CD4-positive, alpha-beta T cell (primary cell): ENCODE results near the gene FSCN2. TPM values are rescaled to one million over a fixed set of nuclear protein-coding genes. Genes with fewer than 3 reads are reported as not detected.

Source experiments
- ATAC-seq: fragments of 200-7000 bp; cut with Tn5 transposase; one replicate; pipeline ENCODE4 v1.10.0; 2022; ENCODE audit warnings: mild to moderate bottlenecking; ENCODE audit not compliant: poor library complexity
- CTCF ChIA-PET: fragments of 350-600 bp; sonication (Branson Sonifier 250); formaldehyde crosslinking; loops from one replicate; lab custom pipeline; 2021; ENCODE audit warnings: antibody characterized with exemption, inconsistent platforms; lab: Charles Lee
- POLR2A ChIA-PET: fragments of 350-600 bp; sonication (Branson Sonifier 250); formaldehyde crosslinking; loops from one replicate; lab custom pipeline; 2021; ENCODE audit warnings: antibody characterized with exemption, inconsistent platforms; lab: Charles Lee
- DNase-seq, 14 experiments: peaks; one replicate each; pipeline ENCODE4 v3.0.0-alpha.2; 2013 to 2020; ENCODE audit warnings: mixed read lengths in 2 of 14
- H3K27ac ChIP-seq, 2 donors: one replicate each; pipeline versions ENCODE4 v1.5.1 to v1.7.0; 2013; ENCODE audit warnings: low read length in 2 of 2, low read depth in 1 of 2, mild to moderate bottlenecking in 1 of 2
- H3K27me3 ChIP-seq, 2 experiments: 1 replicate in 1 of 2; 2 replicates in 1 of 2; pipeline versions ENCODE4 v1.6.1 to v1.7.0; 2013; ENCODE audit warnings: low read length in 2 of 2, control low read depth in 1 of 2, mild to moderate bottlenecking in 1 of 2, moderate library complexity in 1 of 2; ENCODE audit not compliant: insufficient read depth in 2 of 2, control insufficient read depth in 1 of 2
- H3K36me3 ChIP-seq: one replicate; pipeline ENCODE4 v1.6.1; 2013; ENCODE audit warnings: low read length, control low read depth; ENCODE audit not compliant: insufficient read depth
- H3K4me1 ChIP-seq: one replicate; pipeline ENCODE4 v1.6.1; 2013; ENCODE audit warnings: low read length, control low read depth; ENCODE audit not compliant: insufficient read depth
- H3K4me3 ChIP-seq: one replicate; pipeline ENCODE4 v1.5.1; 2013; ENCODE audit warnings: mild to moderate bottlenecking, low read length, moderate library complexity
- H3K9me3 ChIP-seq, 2 experiments: 1 replicate in 1 of 2; 2 replicates in 1 of 2; pipeline versions ENCODE4 v1.6.1 to v1.7.0; 2013; ENCODE audit warnings: low read length in 2 of 2, mild to moderate bottlenecking in 2 of 2, control low read depth in 1 of 2, moderate library complexity in 1 of 2; ENCODE audit not compliant: control insufficient read depth in 1 of 2, insufficient read depth in 1 of 2
- H3K27ac Mint-ChIP-seq: one replicate; pipeline ENCODE4 v1.8.0; 2020; ENCODE audit warnings: mixed read lengths
- H3K27me3 Mint-ChIP-seq: one replicate; pipeline ENCODE4 v1.8.0; 2021; ENCODE audit warnings: mixed read lengths
- H3K36me3 Mint-ChIP-seq: one replicate; pipeline ENCODE4 v1.8.0; 2021; ENCODE audit warnings: low read depth, mixed read lengths
- H3K4me1 Mint-ChIP-seq: one replicate; pipeline ENCODE4 v1.8.0; 2021; ENCODE audit warnings: low read depth, mixed read lengths
- H3K4me3 Mint-ChIP-seq: one replicate; pipeline ENCODE4 v1.8.0; 2020; ENCODE audit warnings: mild to moderate bottlenecking, mixed read lengths
- H3K9me3 Mint-ChIP-seq: one replicate; pipeline ENCODE4 v1.8.0; 2020; ENCODE audit warnings: mixed read lengths
- intact Hi-C, 2 experiments: fragments of 100-400 bp; cut with DNase I in 1 of 2; cut with micrococcal nuclease in 1 of 2; formaldehyde crosslinking; loops; one replicate each; pipeline versions ENCODE4 v1.15.1 to v1.9.0; 2023 to 2025; cut with DNase I, micrococcal nuclease
- total RNA-seq, 174 experiments: library from RNA in 2 of 174; stranded (reverse) in 2 of 174; gene quantifications; one replicate each; pipeline ENCODE4 v1.2.3 and lab custom pipeline; 2021 to 2026
- TF ChIP-seq, protein P1 (sequence below): fragments of 200-600 bp; IDR thresholded peaks from one replicate; pipeline ENCODE4 v1.8.0; 2022; ENCODE audit warnings: antibody characterized with exemption, mild to moderate bottlenecking

FSCN2 gene
- total RNA-seq, 2 experiments from 2014 or later = 1.0 to 1.1 TPM

DNA sequence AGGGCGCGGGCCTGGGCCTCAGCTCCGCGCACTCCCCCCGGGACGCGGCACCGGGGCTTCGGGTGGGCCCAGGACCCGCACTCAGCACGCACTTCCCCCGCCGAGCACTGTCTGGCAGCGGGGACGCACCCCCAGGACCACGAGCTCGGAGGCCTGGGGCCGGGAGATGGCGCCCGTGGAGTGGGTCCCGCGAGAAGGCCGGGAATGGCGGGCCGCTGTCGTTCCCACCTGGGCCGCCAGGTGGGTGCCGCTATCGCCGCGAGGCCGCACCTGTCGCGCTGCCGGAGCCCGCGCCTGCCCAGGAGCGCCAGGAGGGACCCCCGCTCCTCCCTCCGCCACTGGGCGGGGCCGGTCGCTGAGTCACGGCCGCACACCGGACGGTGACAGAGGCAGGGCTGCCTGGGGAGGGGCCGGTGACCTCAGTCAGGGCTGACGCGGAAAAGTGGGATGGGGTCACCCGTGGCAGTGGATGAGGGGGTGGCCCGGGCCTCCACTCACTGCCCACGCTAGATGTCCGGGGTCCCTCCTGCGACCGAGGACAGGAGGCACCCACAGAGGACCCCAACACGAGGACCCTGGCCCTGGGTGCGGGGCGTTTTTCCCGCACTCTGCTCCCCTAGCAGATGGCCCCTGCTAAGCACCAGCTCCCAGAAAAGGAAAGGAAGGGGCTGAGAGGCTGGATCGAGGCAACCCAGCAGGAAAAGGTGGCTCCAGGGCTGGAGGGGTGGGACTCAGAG, 8.7 kb upstream of the FSCN2 start:
- CTCF ChIA-PET = interaction anchor here (0.7 to 2.2 kb wide), 15 partner anchors 8 to 231 kb away, joined by 3 to 24 read pairs (median 5); partner anchors contain the start of gene FAAP100
- Histone ChIP-seq H3K4me1 (peaks cover 47% of the 10 kb centered on the region), H3K27ac (no peak overlapping the region), H3K4me3 (peak overlapping the region; percentile 48), H3K27me3 (peaks cover 8 to 14% of the 10 kb centered on the region in 2 experiments), H3K9me3 (peaks cover 0 to 8% of the 10 kb centered on the region in 2 experiments), H3K36me3 (no peaks in the 10 kb centered on the region)
- peaks cover 24% of the 10 kb centered on the region for H3K4me1 Mint-ChIP-seq
- H3K27ac Mint-ChIP-seq = no peak overlapping the region
- no peaks in the 10 kb centered on the region for H3K27me3 Mint-ChIP-seq
- ATAC-seq (peak; percentile 78), DNase-seq (peak; percentile 54 to 90 (median 68))
- POLR2A ChIA-PET = interaction anchor here (0.6 to 2.7 kb wide), 6 partner anchors 10 to 280 kb away, joined by 3 to 27 read pairs (median 4); partner anchors contain the start of genes FAAP100 and NDUFAF8
- TF ChIP-seq, protein P1, sequence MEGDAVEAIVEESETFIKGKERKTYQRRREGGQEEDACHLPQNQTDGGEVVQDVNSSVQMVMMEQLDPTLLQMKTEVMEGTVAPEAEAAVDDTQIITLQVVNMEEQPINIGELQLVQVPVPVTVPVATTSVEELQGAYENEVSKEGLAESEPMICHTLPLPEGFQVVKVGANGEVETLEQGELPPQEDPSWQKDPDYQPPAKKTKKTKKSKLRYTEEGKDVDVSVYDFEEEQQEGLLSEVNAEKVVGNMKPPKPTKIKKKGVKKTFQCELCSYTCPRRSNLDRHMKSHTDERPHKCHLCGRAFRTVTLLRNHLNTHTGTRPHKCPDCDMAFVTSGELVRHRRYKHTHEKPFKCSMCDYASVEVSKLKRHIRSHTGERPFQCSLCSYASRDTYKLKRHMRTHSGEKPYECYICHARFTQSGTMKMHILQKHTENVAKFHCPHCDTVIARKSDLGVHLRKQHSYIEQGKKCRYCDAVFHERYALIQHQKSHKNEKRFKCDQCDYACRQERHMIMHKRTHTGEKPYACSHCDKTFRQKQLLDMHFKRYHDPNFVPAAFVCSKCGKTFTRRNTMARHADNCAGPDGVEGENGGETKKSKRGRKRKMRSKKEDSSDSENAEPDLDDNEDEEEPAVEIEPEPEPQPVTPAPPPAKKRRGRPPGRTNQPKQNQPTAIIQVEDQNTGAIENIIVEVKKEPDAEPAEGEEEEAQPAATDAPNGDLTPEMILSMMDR = peak; percentile 89
- no peak overlapping the region for H3K4me3 Mint-ChIP-seq
- intact Hi-C loops = loop anchor here (1.0 to 10.0 kb wide), 7 partner anchors 32 to 1255 kb away; partner anchors contain the start of genes FAAP100 (in 1 of the 2), P4HB (in 1 of the 2), RNF213 (in 1 of the 2) and SLC38A10 (in 1 of the 2)
- no peaks in the 10 kb centered on the region for H3K9me3 Mint-ChIP-seq
- no peaks in the 10 kb centered on the region for H3K36me3 Mint-ChIP-seq

DNA sequence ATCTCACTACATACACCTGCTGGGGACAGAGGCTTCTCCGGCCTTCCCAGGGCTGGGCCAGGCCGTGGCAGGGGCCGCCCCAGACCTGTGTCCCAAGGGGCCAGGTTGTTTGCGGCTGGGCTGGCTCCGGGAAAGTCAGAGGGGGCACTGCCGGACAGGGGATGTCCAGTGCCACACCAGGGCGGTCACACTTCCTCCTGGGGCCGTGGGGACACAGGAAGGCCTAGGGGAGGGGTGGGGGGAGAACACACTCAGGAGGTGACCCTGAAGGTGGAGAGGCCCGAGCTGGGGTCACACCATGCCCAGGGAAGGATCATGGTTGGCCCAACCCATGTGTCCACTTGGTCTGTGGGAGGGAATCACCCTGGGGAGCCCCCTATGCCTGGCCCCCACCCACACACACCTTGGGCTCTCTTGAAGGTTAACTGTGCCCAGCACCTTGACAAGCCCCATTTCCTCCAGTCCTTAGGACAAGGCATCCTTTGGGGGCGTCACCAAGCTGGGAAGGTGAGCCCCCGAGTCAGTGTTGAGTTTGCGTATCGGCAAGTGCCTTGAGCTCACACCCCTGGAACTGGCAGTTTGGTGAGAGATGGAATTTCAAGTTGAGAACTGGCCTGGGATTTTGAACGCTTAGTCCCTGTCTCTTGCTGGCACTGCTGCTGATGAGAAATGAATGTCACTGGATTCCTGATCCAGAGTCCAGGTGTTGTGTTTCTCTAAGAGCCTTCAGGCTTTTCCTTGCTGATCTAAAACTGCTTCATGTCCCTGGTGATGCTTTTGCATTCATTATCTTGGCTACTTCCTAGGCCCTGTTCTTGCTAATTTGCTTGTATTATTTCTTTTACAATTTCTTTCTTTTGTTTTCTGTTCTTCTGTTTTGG, 7.9 kb upstream of the FSCN2 start:
- peaks cover 10 to 15% of the 10 kb centered on the region in 2 experiments for H3K27me3 ChIP-seq
- peak overlapping the region; percentile 47 for H3K27ac Mint-ChIP-seq
- H3K9me3 Mint-ChIP-seq = no peaks in the 10 kb centered on the region
- H3K36me3 ChIP-seq = no peaks in the 10 kb centered on the region
- H3K4me3 Mint-ChIP-seq = peak overlapping the region; percentile 46
- TF ChIP-seq, protein P1 = no peak
- H3K9me3 ChIP-seq = peaks cover 0 to 8% of the 10 kb centered on the region in 2 experiments
- no peaks in the 10 kb centered on the region for H3K36me3 Mint-ChIP-seq
- CTCF ChIA-PET = interaction anchor here (1.0 to 2.2 kb wide), 3 partner anchors 29 to 81 kb away, joined by 5 to 24 read pairs (median 18); partner anchors contain the start of gene FAAP100
- peak overlapping the region; percentile 48 for H3K4me3 ChIP-seq
- DNase-seq (no peak), ATAC-seq (no peak)
- peaks cover 44% of the 10 kb centered on the region for H3K4me1 ChIP-seq
- no peaks in the 10 kb centered on the region for H3K27me3 Mint-ChIP-seq
- POLR2A ChIA-PET = interaction anchor here (2.6 to 2.7 kb wide), 2 partner anchors 11 to 32 kb away, joined by 15 to 27 read pairs; partner anchors contain the start of gene FAAP100
- H3K27ac ChIP-seq = no peak overlapping the region
- intact Hi-C loops = loop anchor here in 1 of 2 experiments (1.0 kb wide), 1 partner anchor 81 kb away; no protein-coding TSS in a partner anchor
- H3K4me1 Mint-ChIP-seq = peaks cover 22% of the 10 kb centered on the region
